Measurements from ENCODE around the gene PCGF5.

The PCGF5 gene

DNA sequence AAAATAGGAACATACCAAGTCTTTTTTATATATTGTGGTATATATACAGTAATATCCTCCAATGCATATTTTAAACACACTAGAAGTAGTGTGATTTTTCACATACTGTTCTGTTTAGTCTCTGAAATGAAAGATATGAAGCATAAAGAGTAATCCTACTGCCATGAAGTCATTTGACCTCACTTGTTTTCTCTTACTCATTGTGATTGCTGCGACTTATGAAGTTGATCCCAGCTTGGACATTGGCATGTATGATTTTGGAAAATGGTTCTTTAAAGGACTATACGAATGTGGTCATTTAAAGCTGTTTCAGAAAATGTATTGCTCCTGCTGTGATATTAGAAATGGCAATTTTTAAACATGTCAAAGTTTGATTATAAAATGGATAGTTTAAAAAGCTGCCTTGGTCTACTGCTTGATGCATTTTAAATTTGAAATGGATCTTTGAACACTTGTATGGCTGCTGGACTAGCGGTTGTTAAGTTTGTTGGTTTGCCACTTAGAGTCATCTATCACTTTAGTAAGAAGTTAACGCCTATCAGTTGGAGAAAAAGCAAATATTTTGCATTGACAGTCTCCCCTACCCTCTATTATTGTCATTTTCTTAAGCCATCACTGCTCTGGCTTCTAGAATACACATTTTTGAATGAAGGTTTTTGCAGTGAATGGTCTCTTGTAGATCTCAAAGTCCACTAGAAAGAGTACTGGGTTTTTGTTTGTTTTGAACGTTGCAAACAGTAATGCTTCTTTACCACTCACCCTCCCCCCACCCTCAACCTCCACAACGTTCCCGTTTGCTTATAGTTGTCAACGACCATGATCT lies 881 bp upstream of the PCGF5 start:
- H4K20me1 ChIP-seq = peaks cover 0 to 30% (median 8%) of the 10 kb centered on the region in 11 experiments; a peak in 8 of 22 replicates

GRCh38 chr10:91220954-91221675 lies 652 bp downstream of the PCGF5 start:
- Histone ChIP-seq H3K4me1 (peaks cover 16 to 49% (median 35%) of the 10 kb centered on the region in 10 experiments), H3K27ac (peak overlapping the region; percentile 84 to 95 (median 93)), H3K4me2 (peak overlapping the region; percentile 83 to 98 (median 92)), H3K9me3 (replicated peaks in 1 of 11) (no peaks in the 10 kb centered on the region), H3K27me3 (0 out of 22 replicates have a peak, but pooled peaks cover 0 to 6% (median 0%) of the 10 kb centered on the region in 11 experiments), H3K9ac (peak overlapping the region; percentile 86 to 99 (median 95)), H4K20me1 (peaks cover 0 to 39% (median 8%) of the 10 kb centered on the region in 11 experiments; a peak in 8 of 22 replicates), H3K4me3 (peak overlapping the region; percentile 81 to 100 (median 97)), H3K36me3 (peaks cover 4 to 24% (median 12%) of the 10 kb centered on the region in 11 experiments; a peak in 14 of 22 replicates)
- TF ChIP-seq Cebpa-rat (IDR thresholded peaks at IDR 0.05) = no peak

More for the DNA sequence above, 881 bp upstream of the PCGF5 start:
- Histone ChIP-seq H3K27ac (no peak overlapping the region), H3K9me3 (replicated peaks in 1 of 11) (no peaks in the 10 kb centered on the region), H3K27me3 (0 out of 22 replicates have a peak, but pooled peaks cover 0 to 6% (median 0%) of the 10 kb centered on the region in 11 experiments), H3K4me2 (peak overlapping the region; percentile 68 to 98 (median 85)), H3K4me3 (peak overlapping the region; percentile 81 to 100 (median 97)), H3K36me3 (peaks cover 1 to 20% (median 8%) of the 10 kb centered on the region in 11 experiments; a peak in 13 of 22 replicates), H3K9ac (peak overlapping the region in 6 of 11 experiments; percentile 34 to 99 (median 90); a peak in 5 of 22 replicates), H3K4me1 (peaks cover 20 to 49% (median 40%) of the 10 kb centered on the region in 10 experiments)
- no peak for TF ChIP-seq Cebpa-rat (IDR thresholded peaks at IDR 0.05)

DNA sequence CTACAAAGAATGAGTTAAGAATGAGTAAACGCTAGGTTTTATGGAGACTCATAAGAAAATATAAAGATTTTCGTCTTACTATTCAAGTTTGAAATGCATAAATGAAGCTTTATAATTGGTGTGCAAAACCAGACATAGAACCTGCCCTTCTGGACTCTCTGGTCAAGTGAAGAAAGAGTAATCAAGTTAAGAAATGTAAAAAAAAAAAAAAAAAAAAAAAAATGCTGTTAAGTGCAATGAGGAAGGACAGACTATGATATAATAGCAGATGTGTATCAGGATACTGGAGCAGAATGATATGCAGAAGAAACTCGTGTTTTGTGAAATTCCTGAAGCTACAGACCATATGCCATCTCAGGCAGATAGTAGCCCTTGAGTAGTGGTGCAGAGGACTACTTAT lies 5.6 kb downstream of the PCGF5 start:
- H4K20me1 ChIP-seq = peaks cover 0 to 54% (median 8%) of the 10 kb centered on the region in 11 experiments; a peak in 8 of 22 replicates
- no peaks in the 10 kb centered on the region for H3K9me3 ChIP-seq (replicated peaks in 1 of 11)
- H3K4me2 ChIP-seq = no peak overlapping the region
- TF ChIP-seq Cebpa-rat (IDR thresholded peaks at IDR 0.05) = no peak
- no peak overlapping the region for H3K4me3 ChIP-seq
- peaks cover 4 to 45% (median 25%) of the 10 kb centered on the region in 11 experiments; a peak in 18 of 22 replicates for H3K36me3 ChIP-seq
- H3K27ac ChIP-seq = no peak overlapping the region
- H3K9ac ChIP-seq = no peak overlapping the region
- H3K27me3 ChIP-seq = no peaks in the 10 kb centered on the region
- H3K4me1 ChIP-seq = peaks cover 12 to 33% (median 26%) of the 10 kb centered on the region in 10 experiments

GRCh38 chr10:91227576-91227975 lies 7.1 kb downstream of the PCGF5 start:
- H3K4me1 ChIP-seq = peaks cover 0 to 18% (median 12%) of the 10 kb centered on the region in 10 experiments; a peak in 15 of 20 replicates
- H3K36me3 ChIP-seq = peaks cover 4 to 45% (median 27%) of the 10 kb centered on the region in 11 experiments; a peak in 18 of 22 replicates
- no peaks in the 10 kb centered on the region for H3K9me3 ChIP-seq (replicated peaks in 1 of 11)
- TF ChIP-seq Cebpa-rat (IDR thresholded peaks at IDR 0.05) = no peak
- no peak overlapping the region for H3K27ac ChIP-seq
- H3K9ac ChIP-seq = no peak overlapping the region
- no peak overlapping the region for H3K4me3 ChIP-seq
- no peaks in the 10 kb centered on the region for H3K27me3 ChIP-seq
- H3K4me2 ChIP-seq = no peak overlapping the region
- H4K20me1 ChIP-seq = peaks cover 0 to 53% (median 1%) of the 10 kb centered on the region in 11 experiments; a peak in 7 of 22 replicates

DNA sequence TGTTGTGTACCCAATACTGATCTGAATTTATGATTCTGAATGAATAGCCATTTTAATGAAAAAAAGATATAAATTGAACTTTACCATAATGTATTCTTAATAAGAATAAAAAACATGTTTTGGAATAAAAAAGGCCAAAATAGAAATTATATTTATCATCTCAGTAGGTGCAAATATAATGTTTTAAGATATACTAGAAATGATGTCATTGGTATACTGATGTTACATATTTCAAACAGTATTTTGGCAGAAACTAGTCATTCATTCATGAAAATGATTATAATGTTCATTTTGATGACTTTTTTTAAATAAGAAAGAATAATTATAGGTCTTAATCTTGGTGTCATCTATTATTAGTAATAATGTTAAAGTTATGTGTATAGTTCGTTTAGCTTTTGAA lies 9.2 kb downstream of the PCGF5 start:
- H3K4me2 ChIP-seq = no peak overlapping the region
- no peak overlapping the region for H3K9ac ChIP-seq
- no peak overlapping the region for H3K27ac ChIP-seq
- no peak overlapping the region for H3K4me3 ChIP-seq
- TF ChIP-seq Cebpa-rat (IDR thresholded peaks at IDR 0.05) = no peak
- peaks cover 2 to 38% (median 19%) of the 10 kb centered on the region in 11 experiments; a peak in 18 of 22 replicates for H3K36me3 ChIP-seq
- peaks cover 0 to 36% (median 0%) of the 10 kb centered on the region in 11 experiments; a peak in 5 of 22 replicates for H4K20me1 ChIP-seq
- no peaks in the 10 kb centered on the region; a peak in 1 of 20 replicates for H3K4me1 ChIP-seq
- H3K9me3 ChIP-seq (replicated peaks in 1 of 11) = no peaks in the 10 kb centered on the region
- H3K27me3 ChIP-seq = no peaks in the 10 kb centered on the region

GRCh38 chr10:91238191-91238590 lies 17.7 kb downstream of the PCGF5 start:
- no peak overlapping the region for H3K27ac ChIP-seq
- H3K9me3 ChIP-seq (replicated peaks in 1 of 11) = no peaks in the 10 kb centered on the region
- TF ChIP-seq Cebpa-rat (IDR thresholded peaks at IDR 0.05) = no peak
- no peak overlapping the region for H3K4me3 ChIP-seq
- H3K36me3 ChIP-seq = peaks cover 0 to 16% (median 3%) of the 10 kb centered on the region in 11 experiments; a peak in 7 of 22 replicates
- peaks cover 0 to 10% (median 0%) of the 10 kb centered on the region in 11 experiments; a peak in 1 of 22 replicates for H4K20me1 ChIP-seq
- no peak overlapping the region for H3K9ac ChIP-seq
- no peaks in the 10 kb centered on the region for H3K27me3 ChIP-seq
- H3K4me1 ChIP-seq = no peaks in the 10 kb centered on the region
- no peak overlapping the region for H3K4me2 ChIP-seq

DNA sequence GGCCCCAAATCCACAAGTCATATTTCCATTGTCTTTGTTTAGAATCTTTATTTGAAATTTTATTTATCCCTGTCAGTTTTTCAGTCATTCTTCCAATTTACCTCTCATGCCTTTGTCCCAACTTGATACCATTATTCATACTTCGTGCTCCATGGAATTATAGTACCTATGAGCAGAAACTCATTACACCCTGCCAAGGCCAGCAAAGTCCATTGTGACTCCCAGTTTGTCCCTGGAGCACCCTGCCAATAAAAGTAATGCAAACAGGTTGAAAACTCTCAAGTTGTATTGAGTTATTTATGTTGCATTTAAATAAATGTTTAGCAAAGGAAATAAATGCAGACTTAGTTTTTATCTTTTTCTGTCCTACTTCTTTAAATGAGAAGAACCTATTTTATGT lies 19.3 kb downstream of the PCGF5 start:
- Histone ChIP-seq H3K4me2 (no peak overlapping the region), H3K4me1 (0 out of 20 replicates have a peak, but pooled peaks cover 0 to under 1% (median 0%) of the 10 kb centered on the region in 10 experiments), H4K20me1 (peaks cover 0 to 10% (median 0%) of the 10 kb centered on the region in 11 experiments; a peak in 1 of 22 replicates), H3K4me3 (no peak overlapping the region), H3K9me3 (replicated peaks in 1 of 11) (no peaks in the 10 kb centered on the region), H3K9ac (no peak overlapping the region), H3K36me3 (peaks cover 0 to 20% (median 5%) of the 10 kb centered on the region in 11 experiments; a peak in 7 of 22 replicates), H3K27ac (no peak overlapping the region), H3K27me3 (no peaks in the 10 kb centered on the region)
- TF ChIP-seq Cebpa-rat (IDR thresholded peaks at IDR 0.05) = no peak

DNA sequence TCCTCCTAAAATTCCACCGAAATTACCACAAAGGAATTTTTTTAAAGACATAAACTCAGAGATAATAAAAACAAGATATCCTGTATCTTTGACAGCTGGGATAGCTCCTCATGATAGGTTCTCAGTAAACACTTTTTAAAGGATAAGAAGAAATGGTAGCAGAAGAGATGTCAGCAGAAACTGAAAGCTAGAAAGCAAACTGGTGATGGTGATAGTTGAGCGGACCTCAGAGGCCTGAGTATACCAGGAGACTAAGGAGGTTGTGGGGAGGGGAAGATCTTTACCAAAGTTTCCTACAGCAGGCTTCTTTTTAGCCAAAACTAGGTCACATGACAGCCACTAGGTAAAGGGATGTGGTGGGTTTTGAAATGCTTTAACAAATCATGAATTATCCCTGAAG lies 22.5 kb downstream of the PCGF5 start:
- Histone ChIP-seq H3K9ac (no peak overlapping the region), H3K4me2 (no peak overlapping the region)

More for the DNA sequence above, 22.5 kb downstream of the PCGF5 start:
- Histone ChIP-seq H3K4me1 (peaks cover 0 to 23% (median 0%) of the 10 kb centered on the region in 10 experiments; a peak in 5 of 20 replicates), H3K36me3 (peaks cover 0 to 14% (median 0%) of the 10 kb centered on the region in 11 experiments; a peak in 5 of 22 replicates), H3K27ac (no peak overlapping the region), H3K4me3 (no peak overlapping the region), H3K27me3 (no peaks in the 10 kb centered on the region), H3K9me3 (replicated peaks in 1 of 11) (no peaks in the 10 kb centered on the region), H4K20me1 (peaks cover 0 to 5% (median 0%) of the 10 kb centered on the region in 11 experiments; a peak in 3 of 22 replicates)
- TF ChIP-seq Cebpa-rat (IDR thresholded peaks at IDR 0.05) = no peak

Data from BLaER1 treated with 17β-estradiol and CSF1 and Interleukin-3, amounts not matched to agents 10 nM and 100 nM (cell line).